Midbrain (tissue), 1 donor: ENCODE results near the gene CRYGN.

Source experiments
- DNase-seq: peaks from one replicate; lab custom pipeline; 2025; lab: John Stamatoyannopoulos, UW

The CRYGN gene

DNA sequence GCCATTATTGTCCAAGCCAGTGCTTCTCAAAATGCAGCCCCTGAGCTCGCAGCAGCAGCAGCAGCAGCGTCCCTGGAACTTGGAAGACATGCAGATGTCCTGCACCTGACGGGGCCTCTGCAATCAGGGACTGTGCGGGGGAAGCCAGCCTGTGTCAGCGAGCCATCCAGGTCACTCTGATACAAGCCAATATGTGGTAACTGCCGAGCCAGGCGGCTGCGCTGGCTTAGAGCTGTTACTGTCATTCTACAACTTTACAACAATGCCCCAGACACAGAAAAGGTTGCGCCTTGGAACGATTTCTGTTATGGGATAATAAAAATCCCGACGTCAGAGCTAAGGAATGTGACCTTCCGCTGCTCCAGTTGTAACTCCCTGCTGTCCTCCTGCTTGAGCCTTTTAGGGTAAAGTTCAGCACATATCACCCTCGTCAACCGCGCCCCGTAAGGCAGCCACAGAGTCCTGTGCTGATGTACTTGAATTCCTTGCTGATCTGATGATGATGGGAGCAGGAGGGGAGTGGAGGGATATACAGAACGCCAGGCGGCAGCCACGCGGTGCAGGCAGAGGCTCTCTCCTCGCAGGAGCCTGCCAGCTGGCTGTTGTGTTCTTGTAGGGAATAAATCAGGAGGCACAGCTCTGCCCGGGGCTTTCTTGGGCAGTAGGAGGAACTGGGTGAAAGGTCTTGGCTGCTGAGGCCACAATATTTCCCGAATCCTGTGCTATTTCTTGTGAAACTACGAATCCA, 20.0 kb upstream of the CRYGN start:
- peak; percentile 65 for DNase-seq

DNA sequence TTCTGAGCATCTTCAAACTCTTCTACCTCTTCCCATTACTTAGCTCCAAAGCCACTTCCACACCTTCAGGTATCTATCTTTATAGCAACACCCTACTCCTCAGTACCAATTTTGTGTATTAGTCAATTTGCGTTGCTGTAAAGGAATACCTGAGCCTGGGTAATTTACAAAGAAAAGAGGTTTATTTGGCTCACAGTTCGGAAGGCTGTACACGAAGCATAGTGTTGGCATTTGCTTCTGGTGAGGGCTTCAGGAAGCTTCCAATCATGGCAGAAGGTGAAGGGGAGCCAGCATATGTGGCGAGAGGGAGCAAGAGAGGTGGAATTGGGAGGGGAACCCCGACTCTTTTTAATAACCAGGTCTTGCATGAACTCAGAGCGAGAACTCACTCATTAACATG, 17.6 kb upstream of the CRYGN start:
- no peak for DNase-seq

DNA sequence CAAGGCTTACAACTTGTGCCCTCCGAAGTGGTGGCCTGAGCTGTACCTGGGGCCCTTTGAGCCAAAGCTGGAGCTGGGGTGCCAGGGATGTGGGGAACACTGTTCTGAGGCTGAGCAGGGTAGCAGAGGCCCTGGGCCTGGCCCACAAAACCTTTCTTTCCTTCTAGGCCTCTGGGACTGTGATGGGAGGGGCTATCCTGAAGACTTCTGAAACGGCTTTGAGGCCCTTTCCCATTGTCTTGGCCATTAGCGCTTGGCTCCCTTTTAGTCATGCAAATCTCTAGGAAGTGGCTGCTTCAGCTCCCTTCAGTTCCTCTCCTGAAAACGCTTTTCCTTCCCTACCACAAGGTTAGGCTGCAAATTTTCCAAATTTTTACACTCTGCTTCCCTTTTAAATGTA, 16.8 kb upstream of the CRYGN start:
- DNase-seq, result no peak

DNA sequence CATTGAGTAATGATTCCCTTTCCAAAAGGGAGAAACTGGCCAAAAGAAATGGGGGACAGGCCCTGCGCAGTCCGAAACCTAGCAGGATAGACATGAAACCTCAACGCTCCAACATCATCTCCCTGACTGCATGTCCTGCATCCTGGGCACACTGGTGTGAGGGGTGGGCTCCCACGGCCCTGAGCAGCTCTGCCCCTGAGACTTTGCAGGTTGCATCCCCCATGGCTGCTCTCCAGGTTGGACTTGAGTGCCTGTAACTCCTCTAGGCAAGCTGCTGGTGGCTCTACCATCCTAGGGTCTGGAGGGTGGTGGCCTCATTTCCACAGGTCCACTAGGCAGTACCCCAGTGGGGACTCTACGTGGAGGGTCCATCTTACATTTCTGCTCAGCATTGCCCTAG, 16.3 kb upstream of the CRYGN start:
- no peak for DNase-seq

DNA sequence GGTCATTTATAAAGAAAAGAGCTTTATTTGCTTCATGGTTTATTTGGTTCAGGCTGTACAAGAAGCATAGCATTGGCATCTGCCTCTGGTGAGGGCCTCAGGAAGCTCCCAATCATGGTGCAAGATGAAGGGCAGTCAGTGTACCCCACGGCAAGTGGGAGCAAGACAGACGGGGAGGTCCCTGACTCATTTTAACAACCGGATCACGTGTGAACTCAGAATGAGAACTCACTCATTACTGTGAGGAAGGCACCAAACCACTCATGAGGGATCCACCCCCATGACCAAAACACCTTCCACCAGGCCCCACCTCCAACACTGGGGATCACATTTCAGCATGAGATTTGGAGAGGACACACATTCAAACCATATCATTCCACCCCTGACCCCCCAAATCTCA, 15.7 kb upstream of the CRYGN start:
- DNase-seq, result no peak

DNA sequence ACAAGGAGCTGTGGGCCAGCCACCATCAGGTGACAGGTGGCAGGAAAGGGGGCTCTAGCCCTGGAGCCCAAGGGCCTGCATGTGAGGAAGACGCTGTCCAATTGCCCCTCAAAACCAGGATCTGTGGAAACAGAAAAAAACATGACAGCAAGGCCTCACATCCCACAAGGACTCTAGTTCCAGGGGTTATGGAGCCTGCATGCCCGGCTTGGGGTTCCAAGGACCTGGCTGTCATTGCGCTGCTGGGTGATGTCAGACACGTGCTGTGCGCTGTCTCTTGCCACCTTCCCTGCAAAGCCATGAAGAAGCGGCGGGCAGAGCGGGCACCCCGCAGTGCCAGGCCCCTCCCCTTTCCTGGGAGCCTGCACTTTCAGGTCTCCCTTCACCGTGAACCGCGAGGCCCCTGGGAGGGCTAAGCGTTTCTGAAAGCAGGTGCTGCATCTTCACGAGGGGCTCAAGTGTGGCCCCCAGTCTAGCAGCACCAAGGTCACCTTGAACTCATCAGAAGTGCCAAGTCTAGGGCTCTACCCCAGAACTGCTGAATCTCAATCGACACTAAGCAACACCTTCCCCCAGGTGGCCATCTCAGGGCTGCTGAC, 15.1 kb upstream of the CRYGN start:
- DNase-seq, result no peak

DNA sequence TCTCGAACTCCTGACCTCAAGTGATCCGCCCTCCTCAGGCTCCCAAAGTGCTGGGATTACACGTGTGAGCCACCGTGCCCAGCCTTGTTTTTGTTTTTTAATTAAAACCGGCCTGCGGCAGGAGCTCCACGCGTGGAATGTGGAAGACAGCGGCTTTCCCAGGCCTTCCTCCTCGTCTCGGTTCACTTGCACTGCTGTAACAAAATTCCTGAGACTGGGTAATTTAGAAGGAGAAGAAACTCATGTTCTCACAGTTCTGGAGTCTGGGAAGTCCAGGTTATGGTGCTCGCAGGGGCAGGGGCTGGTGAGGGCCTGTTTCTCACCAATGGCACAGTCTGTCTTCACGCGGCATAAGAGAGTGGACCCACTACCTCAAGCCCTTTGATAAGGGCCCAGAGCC, 14.4 kb upstream of the CRYGN start:
- DNase-seq, result no peak

DNA sequence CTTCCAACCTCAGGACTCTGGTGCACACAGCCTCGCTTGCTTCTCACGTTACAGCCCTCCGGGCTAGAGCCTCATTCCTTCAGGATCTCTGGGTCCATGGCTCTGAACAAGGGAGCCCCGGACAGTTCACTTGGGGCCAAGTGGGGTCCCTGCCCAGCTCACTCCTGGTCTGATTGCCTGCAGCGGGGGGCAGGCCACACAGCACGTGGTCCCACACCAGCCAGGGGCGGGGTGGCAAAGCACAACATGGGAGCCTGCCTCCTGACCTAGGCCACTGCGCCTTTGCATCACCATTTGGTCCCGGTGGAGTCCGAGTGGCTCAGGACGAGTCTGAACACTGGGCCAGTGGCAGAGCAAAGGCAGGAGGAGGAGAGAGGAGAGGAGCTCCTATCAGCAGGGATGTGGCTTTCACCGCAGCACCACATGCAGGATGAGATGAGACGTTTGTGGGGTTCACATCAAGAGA, 13.4 kb upstream of the CRYGN start:
- no peak for DNase-seq

DNA sequence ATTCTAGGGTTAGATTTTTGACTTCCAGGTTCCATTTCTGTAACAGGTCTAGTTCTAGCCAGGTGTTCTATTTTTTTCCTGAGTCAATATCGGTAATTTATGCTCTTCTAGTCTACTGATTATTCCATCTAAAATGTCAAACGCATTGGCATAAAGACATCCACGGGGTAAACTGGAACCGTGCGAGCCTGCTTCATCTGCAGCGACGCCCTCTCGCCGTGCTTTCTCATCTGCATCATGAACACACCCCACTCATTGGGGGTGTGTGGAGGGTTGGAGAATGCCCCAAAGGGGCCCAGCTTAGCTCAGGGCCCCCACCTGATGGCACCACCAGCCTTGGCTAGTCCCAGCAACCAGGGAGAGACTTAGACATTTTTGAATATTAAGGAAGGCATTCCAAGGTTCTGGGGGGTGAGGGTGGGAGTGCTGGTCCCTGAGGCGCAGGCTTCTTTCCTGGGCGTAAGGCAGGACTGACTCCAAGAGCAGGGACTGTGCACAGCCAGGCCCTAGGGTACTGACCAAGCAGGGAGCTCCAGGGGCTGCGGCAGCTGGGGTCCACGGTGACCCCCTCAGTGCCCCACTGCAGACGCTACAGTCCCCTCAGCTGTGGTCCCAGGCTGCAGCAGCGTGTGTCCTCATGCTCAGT, 12.9 kb upstream of the CRYGN start:
- DNase-seq, result no peak

DNA sequence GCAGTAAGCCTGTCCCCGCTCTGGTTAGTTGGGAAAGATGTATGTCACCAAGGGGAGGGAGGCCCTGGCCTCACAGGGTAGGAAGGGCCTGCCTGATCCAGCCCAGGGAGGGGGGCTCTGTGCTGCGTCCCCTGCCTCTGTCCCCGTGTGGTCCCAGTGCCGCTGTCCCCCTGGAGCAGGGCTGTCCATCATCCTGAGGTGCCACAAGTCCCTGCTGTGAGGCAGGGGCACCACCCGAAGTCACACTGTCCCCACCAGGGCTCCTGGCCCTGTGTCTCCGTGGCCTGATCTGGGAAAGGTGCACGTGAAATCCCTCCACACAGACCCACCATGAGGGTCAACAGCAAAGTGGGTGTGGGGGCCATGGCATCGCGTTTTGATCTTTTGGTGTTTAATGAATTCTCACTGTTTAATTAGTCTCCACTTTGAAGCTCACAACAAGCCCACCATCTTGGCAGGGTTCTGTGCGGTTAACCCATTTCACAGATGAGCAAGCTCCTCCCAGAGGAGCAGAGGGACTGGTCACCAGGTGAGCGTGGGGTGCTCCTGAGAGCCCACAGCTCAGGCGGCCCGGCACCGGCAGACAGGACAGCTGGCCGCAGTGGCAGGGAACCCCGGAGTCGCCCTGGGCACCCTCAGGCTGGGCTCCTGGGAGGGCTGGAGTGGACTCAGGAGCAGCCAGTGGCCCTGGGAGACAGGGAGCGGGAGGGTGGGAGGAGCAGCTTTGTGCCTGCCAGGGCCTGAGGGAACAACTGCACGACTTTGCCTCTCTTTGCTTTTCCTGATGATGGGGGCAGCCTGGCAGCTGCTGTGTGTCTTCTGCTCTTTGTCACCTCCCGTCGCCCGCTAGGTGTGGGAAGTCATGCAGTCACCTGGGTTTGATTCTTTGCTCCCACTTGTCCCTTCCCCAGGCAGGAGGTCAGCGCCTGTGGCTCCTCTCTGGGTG, 12.0 kb upstream of the CRYGN start:
- no peak for DNase-seq

DNA sequence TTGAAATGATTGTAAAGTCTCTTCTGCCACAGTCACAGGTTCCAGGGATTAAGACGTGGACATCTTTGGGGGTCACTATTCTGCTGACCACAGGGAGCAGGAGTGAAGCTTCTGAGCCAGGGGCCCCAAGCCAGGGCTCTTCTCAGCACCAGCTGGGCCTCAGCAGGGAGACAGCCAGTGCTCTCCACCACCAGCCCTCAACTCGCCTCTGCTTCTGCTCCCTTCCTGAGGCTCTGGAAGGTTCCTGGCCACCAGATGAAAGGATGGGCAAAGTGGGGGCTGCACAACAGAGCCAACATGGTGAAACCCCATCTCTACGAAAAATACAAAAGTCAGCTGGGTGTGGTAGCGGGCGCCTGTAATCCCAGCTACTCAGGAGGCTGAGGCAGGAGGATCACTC, 11.2 kb upstream of the CRYGN start:
- no peak for DNase-seq

DNA sequence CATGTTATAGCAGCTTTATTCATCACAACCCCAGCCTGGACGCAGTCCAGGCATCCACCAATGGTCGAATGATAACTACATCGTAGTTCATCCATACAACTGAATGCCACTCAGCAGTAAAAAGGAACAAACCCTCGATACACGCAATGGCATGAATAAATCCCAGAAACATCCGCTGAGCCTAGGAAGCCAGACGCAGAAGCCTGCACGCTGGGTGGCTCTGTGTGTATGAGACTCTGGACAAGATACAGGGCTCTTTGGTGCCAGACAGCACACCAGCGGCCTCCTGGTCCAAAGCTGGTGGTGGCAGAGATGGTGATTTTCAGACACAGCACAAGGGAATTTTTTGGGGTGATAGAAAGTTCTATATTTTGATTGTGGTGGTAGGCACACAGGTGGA, 10.0 kb upstream of the CRYGN start:
- DNase-seq, result no peak

DNA sequence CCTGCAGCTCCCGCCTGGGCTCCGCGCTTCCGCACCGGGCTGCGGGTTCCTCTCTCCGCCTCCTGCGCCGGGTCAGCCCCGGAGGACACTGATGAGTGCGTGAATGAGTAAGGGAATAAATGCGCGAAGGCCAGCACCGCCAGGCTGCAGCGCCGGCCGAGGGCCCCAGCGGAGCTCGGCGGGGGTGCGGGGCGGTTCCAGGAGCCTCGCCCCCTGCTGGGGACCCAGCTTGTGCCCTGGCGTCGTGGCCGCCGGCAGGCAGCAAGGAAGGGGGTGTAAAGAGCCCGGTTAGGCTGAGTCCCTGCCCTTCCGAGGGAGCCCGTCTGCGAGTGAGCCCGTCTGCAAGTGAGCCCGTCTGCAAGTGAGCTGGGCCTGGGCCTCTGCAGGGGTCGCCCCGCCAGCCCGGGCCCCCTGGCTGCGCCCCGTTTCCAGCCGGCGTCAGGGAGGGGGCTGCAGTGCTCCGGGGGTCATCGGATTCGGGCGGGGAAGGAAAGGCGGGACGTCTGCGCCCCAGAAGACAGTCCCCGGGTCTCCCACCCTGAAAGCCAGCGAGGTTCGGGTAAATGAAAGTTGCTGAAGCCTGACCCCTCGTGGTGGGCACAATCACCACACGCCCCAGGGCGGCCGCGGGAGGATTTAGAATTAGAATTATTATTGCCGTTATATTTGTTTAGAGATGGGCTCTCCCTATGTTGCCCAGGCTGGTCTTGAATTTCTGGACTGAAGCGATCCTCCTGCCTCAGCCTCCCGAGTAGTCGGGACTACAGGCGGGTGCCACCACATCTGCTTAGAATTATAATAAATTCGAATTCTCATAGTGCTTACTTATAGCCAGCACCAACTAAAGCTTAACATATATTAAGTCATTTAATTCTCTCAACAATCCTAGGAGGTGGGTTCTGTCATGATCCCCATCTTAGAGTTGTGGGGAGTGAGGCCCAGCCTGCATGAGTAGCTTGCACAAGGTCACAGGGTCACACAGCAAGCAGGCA, 8.6 kb upstream of the CRYGN start:
- peak; percentile 19 for DNase-seq

DNA sequence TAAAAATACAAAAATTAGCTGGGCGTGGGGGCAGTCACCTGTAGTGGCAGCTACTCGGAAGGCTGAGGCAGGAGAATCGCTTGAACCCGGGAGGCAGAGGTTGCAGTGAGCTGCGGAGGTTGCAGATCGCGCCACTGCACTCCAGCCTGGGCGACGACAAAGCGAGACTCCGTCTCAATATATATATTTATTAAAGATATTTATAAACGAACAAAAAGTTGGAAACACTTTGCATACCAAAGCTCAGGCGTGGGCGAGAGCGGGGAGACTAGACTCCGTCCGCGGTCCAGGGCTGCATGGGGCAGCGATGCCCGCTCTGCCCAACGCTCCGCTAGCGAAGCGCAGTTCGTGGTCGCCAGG, 7.9 kb upstream of the CRYGN start:
- DNase-seq, result no peak

DNA sequence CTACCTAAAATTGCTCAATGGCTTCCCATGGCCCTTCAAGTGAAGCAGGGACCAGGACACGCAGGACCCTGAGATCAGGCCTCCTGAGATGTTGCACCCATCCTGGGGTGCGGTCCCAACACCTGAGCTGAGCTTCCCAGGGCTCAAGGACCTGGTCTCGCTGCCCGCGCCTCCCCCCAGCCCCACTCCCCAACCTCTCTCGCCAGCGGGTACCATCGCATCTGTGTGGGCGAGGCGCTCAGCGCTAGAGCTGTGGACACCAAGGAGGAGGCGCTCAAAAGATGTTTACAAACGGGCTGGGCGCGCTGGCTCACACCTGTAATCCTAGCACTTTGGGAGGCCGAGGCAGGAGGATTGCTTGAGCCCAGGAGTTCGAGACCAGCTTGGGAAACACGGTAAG, 7.4 kb upstream of the CRYGN start:
- DNase-seq, result no peak

DNA sequence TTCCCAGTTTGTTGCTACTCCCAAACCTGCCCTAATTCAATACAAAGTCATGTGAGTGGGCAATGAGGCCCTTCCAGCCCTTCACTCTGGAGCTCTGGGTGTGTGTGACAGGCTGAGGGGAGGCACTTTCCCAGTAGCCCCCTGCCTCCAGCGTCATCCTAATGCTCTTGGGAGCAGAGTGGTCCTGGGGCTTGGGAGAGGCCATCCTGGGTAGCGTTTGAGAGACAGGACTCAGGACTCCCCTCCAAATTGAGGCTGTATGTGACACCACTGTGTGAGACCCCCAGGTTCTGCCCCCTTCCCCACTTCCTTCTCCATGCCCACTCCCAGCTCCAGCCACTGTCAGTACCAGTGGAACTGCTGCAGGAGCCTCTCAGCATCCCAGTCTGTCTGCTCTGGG, 6.5 kb upstream of the CRYGN start:
- no peak for DNase-seq

DNA sequence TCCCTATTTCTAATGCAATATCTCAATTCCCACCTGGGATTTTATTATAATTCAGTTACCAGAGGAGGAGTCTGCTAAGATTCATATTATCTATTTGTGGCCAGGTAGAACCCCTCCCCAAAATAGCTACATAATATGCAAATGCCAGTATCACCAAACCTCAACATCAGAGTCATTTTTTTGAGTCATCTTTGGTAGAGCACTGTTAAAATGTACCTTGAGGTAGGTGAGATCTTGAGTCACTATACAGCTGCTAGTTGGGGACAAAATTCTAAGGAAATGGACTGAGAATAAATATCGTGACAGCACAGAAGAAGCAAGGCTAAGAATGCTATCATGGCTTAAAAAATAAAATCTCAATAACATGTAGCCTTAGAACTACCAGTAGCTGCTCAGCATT, 4.7 kb upstream of the CRYGN start:
- DNase-seq, result no peak

DNA sequence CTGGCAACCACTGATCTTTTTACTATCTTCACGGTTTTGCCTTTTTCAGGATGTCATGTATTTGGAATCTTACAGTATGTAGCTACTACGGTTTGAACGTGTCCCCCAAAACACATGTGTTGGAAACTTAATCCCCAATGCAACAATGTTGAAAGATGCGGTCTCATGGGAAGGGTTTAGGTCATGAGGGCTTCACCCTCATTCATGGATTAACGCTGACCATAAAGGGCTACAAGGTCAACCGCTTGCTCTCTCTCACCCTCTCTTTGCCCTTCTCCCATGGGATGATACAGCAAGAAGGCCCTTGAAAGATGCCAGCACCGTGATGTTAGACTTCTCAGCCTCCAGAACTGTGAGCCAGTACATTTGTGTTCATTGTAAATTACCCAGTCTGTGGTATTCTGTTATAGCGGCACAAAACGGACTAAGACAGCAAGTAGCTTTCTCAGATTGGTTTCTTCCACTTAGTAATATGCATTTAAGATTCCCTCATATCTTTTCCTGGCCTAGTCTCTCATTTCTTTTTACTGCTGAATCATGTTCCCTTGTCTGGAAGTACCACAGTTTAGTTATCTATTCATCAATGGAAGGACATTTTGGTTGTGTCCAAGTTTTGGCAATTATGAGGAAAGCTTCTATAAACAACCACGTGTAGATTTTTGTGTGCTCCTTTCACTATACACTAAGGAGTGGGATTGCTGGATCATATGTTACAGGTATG, 3.0 kb upstream of the CRYGN start:
- no peak for DNase-seq

DNA sequence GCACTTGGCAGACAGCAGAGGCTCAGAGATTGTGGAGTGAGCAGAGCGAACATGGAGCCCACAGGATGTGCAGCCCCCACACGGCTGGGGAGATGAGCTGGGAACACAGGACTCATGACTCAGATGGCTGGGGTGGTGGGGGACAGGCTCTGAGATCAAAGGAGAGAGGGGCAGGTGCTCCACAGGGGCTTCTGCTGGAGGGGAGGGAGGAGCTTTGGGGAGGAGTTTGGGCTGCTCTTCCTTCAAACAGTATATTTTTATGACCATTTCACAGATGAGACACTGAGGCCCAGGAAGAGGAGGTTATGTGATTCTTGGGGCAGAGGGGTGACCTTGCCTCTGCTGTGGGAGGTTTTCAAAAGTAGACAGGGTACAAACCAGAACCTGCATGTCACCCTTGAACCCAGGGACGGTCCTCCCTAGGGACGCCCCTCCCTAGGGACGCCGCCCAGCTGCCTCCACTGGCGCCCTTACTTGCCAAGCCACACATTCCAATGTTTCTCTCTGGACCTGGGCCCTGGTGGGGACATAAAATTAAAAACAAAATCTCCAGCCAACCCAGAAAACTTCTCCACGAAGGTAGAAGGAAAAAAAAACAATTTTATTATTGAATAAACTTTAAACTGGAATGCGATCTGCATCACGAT, 981 bp upstream of the CRYGN start:
- DNase-seq, result no peak
